GM12878 (cell line): ENCODE data around the gene SMIM22. TPM values are rescaled to one million over a fixed set of nuclear protein-coding genes. Genes with fewer than 3 reads are reported as not detected.

ENCODE experiments used
- ATAC-seq: fragments of 200-7000 bp; cut with Tn5 transposase; 3 replicates; pipeline ENCODE4 v1.9.1; 2020; ENCODE audit warnings: mild to moderate bottlenecking, moderate library complexity
- BruUV-seq: library from RNA; stranded (reverse); fragments of 400-500 nt; replicated peaks from 2 replicates; lab custom pipeline; 2021; lab: Mats Ljungman, UMichigan
- CTCF ChIA-PET: fragments of 300-600 bp; sonication (Branson Sonifier 250); formaldehyde crosslinking; extraction: SDS; loops from one replicate; lab custom pipeline; 2021; ENCODE audit warnings: inconsistent platforms; lab: Yijun Ruan, JAX
- POLR2A ChIA-PET: fragments of 350-600 bp; formaldehyde crosslinking; extraction: SDS; loops from one replicate; lab custom pipeline; 2021; ENCODE audit warnings: inconsistent platforms; lab: Charles Lee
- RAD21 ChIA-PET: fragments of 300-600 bp; sonication (Branson Sonifier 250); formaldehyde crosslinking; loops from one replicate; lab custom pipeline; 2023; ENCODE audit warnings: antibody characterized with exemption; ENCODE audit not compliant: unreplicated experiment; lab: Charles Lee
- SMC1A ChIA-PET: fragments of 300-600 bp; sonication (Branson Sonifier 250); formaldehyde crosslinking; loops from one replicate; lab custom pipeline; 2023; ENCODE audit not compliant: unreplicated experiment, uncharacterized antibody; lab: Charles Lee
- DNase-seq: peaks from one replicate; pipeline ENCODE4 v3.0.0-alpha.2; 2011; ENCODE audit warnings: low read depth, low spot score
- FAIRE-seq: peaks from 3 replicates; lab custom pipeline; 2011; peaks lifted over from hg19 to GRCh38; lab: Jason Lieb, UNC
- H2AFZ ChIP-seq: 2 replicates; pipeline ENCODE4 v1.6.0; 2011; ENCODE audit warnings: low read depth, low read length, control low read depth; ENCODE audit not compliant: control insufficient read depth
- H3K27ac ChIP-seq: 2 replicates; pipeline ENCODE4 v1.5.1; 2011; ENCODE audit warnings: control low read depth; ENCODE audit not compliant: control insufficient read depth, insufficient read depth
- H3K27me3 ChIP-seq, 2 experiments: replicated peaks in 1 of 2; 2 replicates each; pipeline versions ENCODE4 v1.6.0 to v1.6.1; 2011; ENCODE audit warnings: low read length in 1 of 2; ENCODE audit not compliant: control insufficient read depth in 2 of 2, insufficient read depth in 2 of 2
- H3K36me3 ChIP-seq, 2 experiments: 2 replicates each; pipeline ENCODE4 v1.5.1; 2011; ENCODE audit warnings: low read length in 1 of 2; ENCODE audit not compliant: control insufficient read depth in 2 of 2, insufficient read depth in 2 of 2
- H3K4me1 ChIP-seq: 2 replicates; pipeline ENCODE4 v1.6.1; 2011; ENCODE audit warnings: mild to moderate bottlenecking, low read length, moderate library complexity, mixed read lengths; ENCODE audit not compliant: control insufficient read depth, insufficient read depth
- H3K4me2 ChIP-seq: 2 replicates; pipeline ENCODE4 v1.6.0; 2011; ENCODE audit warnings: control low read depth; ENCODE audit not compliant: control insufficient read depth, insufficient read depth
- H3K4me3 ChIP-seq: fragments of 200-600 bp; sonication (generic); 2 replicates; pipeline ENCODE4 v1.5.1; 2016
- H3K79me2 ChIP-seq: 2 replicates; pipeline ENCODE4 v1.6.0; 2011; ENCODE audit warnings: low read length; ENCODE audit not compliant: control insufficient read depth, insufficient read depth
- H3K9ac ChIP-seq: 2 replicates; pipeline ENCODE4 v1.8.0; 2011; ENCODE audit warnings: low read length, control low read depth, mixed read lengths; ENCODE audit not compliant: control insufficient read depth, insufficient read depth
- H3K9me3 ChIP-seq: replicated peaks from 3 replicates; pipeline ENCODE4 v1.5.1; 2011; ENCODE audit warnings: mild to moderate bottlenecking, low read length; ENCODE audit not compliant: control insufficient read depth, insufficient read depth
- H4K20me1 ChIP-seq: 2 replicates; pipeline ENCODE4 v1.6.0; 2011; ENCODE audit not compliant: control insufficient read depth, insufficient read depth
- ASH2L ChIP-seq: fragments of 300-600, 200-600 bp; sonication (generic); IDR thresholded peaks from 2 replicates; pipeline ENCODE4 v1.6.1; 2017; ENCODE audit warnings: low read depth, mild to moderate bottlenecking, borderline replicate concordance
- CTCF ChIP-seq, 3 experiments: IDR thresholded peaks in 2 of 3; conservative IDR thresholded peaks in 1 of 3; 2 replicates each; pipeline ENCODE4 v1.5.1; 2011; ENCODE audit warnings: low read depth in 3 of 3, low read length in 3 of 3, mild to moderate bottlenecking in 3 of 3, control low read depth in 2 of 3, moderate library complexity in 2 of 3, inconsistent platforms in 1 of 3, mixed read lengths in 1 of 3; ENCODE audit not compliant: control insufficient read depth in 2 of 3, insufficient read depth in 1 of 3; ENCODE audit errors: extremely low read depth in 1 of 3
- EED ChIP-seq: sonication (generic); IDR thresholded peaks from 2 replicates; pipeline ENCODE4 v1.6.1; 2016; ENCODE audit warnings: antibody characterized with exemption, low read depth
- EGR1 ChIP-seq, 2 experiments: IDR thresholded peaks; 1 replicate in 1 of 2; 2 replicates in 1 of 2; pipeline ENCODE4 v1.6.1; 2011 to 2012; ENCODE audit warnings: low read depth in 2 of 2, low read length in 2 of 2, borderline replicate concordance in 1 of 2, mild to moderate bottlenecking in 1 of 2, moderate library complexity in 1 of 2
- HDAC2 ChIP-seq: fragments of 200-600 bp; sonication (generic); IDR thresholded peaks from 2 replicates; pipeline ENCODE4 v1.6.1; 2017
- IRF5 ChIP-seq: fragments of 450-650 bp; IDR thresholded peaks from 2 replicates; pipeline ENCODE4 v1.6.1; 2017; ENCODE audit warnings: borderline replicate concordance
- MYC ChIP-seq: IDR thresholded peaks from 2 replicates; pipeline ENCODE4 v1.6.1; 2011; ENCODE audit warnings: mild to moderate bottlenecking, low read length, moderate library complexity, inconsistent platforms; ENCODE audit not compliant: insufficient read depth, insufficient replicate concordance, insufficient read length, severe bottlenecking
- REST ChIP-seq: IDR thresholded peaks from 2 replicates; pipeline ENCODE4 v1.6.1; 2012; ENCODE audit warnings: mild to moderate bottlenecking, low read depth, low read length
- SIN3A ChIP-seq: IDR thresholded peaks from 2 replicates; pipeline ENCODE4 v1.6.1; 2012; ENCODE audit warnings: low read depth, low read length, improper control_type of control experiment
- USF2 ChIP-seq: IDR thresholded peaks from 2 replicates; pipeline ENCODE4 v1.6.1; 2011; ENCODE audit warnings: low read depth, low read length, improper control_type of control experiment, borderline replicate concordance
- ZNF592 ChIP-seq: fragments of 450-650 bp; IDR thresholded peaks from 2 replicates; pipeline ENCODE4 v1.6.1; 2017; ENCODE audit warnings: mild to moderate bottlenecking, moderate library complexity
- WGBS: methylation state at CpG from one replicate; pipeline ENCODE4 v1.1.6; 2016; ENCODE audit warnings: low lambda C conversion rate; ENCODE audit not compliant: insufficient replicate concordance, insufficient coverage; ENCODE audit errors: missing lambda C conversion rate; 5-methylcytosine and 5-hydroxymethylcytosine counted together
- in situ Hi-C: fragments of 300-500 bp; cut with MboI; formaldehyde crosslinking; loops from 9 replicates; pipeline ENCODE4 v1.14.3; 2018; ENCODE audit warnings: mixed read lengths
- intact Hi-C: fragments of 100-400 bp; cut with micrococcal nuclease; formaldehyde crosslinking; loops from one replicate; pipeline ENCODE4 v1.14.2; 2022; ENCODE audit not compliant: unreplicated experiment
- polyA plus RNA-seq, 11 experiments: library from polyadenylated mRNA; depleted of rRNA in 4 of 11; unstranded in 6 of 11; stranded (reverse) in 5 of 11; fragments of >200 nt; fragmentation: Nextera tagmentation in 4 of 11; fragmentation: Illumina TruSeq in 1 of 11; extraction: Ambion mirVana in 4 of 11; extraction: Trizol in 1 of 11; gene quantifications; 1 replicate in 1 of 11; 2 replicates in 10 of 11; pipeline versions ENCODE4 v1.2.1 to v1.2.3, GENCODE V29; 2011 to 2016; ENCODE audit warnings: inconsistent platforms in 2 of 11, missing spikeins in 2 of 11, low read depth in 1 of 11
- total RNA-seq, 4 experiments: library from RNA; depleted of rRNA in 3 of 4; stranded (reverse); fragments of >200 nt in 3 of 4; fragmentation: Illumina TruSeq in 1 of 4; extraction: Trizol in 1 of 4; gene quantifications; 2 replicates each; pipeline versions ENCODE4 v1.2.1 to v1.2.3, GENCODE V29; 2013 to 2021

SMIM22 gene
- total and polyA plus RNA-seq, 10 of the 15 experiments (the other 5 are each of a cell fraction or from before 2014, with no cell fraction given): 0.83 TPM; not detected in 9

DNA sequence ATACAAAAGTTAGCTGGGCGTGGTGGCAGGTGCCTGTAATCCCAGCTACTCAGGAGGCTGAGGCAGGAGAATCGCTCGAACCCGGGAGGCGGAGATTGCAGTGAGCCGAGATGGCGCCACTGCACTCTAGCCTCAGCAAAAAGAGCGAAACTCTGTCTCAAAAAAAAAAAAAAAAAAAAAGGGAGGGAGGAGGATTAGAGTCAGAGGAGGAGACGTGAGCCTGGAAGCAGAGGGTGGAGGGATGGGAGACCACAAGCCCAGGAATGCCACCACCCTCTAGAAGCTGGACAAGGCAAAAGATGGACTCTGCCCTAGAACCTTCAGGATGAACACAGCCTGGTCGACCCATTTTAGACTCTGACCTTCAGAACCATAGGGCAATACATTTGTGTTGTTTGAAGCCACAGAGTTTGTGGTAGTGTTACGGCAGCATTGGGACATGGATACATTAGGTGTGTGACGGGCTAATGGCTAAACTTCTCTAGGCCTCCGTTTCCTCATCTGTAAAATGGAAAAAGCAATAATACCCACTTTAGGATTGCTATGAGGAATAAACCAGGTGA is 2.1 kb upstream of the SMIM22 start:
- FAIRE-seq: no peak

More for the DNA sequence above, 2.1 kb upstream of the SMIM22 start:
- H3K4me2 ChIP-seq: no peak overlapping the region
- no peaks in the 10 kb centered on the region for H3K9me3 ChIP-seq
- no peaks in the 10 kb centered on the region for H3K27me3 ChIP-seq
- CTCF ChIA-PET: no interaction called here
- WGBS: 67% methylated on average over 11 of the region's 13 CpGs
- SMC1A ChIA-PET: no interaction called here
- ATAC-seq: no peak
- H3K36me3 ChIP-seq: no peaks in the 10 kb centered on the region
- no peak overlapping the region for H2AFZ ChIP-seq
- H4K20me1 ChIP-seq: no peaks in the 10 kb centered on the region
- DNase-seq: no peak
- H3K4me1 ChIP-seq: no peaks in the 10 kb centered on the region
- intact Hi-C loops: no loop called here
- H3K4me3 ChIP-seq: no peak overlapping the region
- no peak overlapping the region for H3K27ac ChIP-seq
- POLR2A ChIA-PET: no interaction called here
- in situ Hi-C loops: no loop called here
- RAD21 ChIA-PET: no interaction called here
- TF ChIP-seq REST (no peak), SIN3A (no peak), ZNF592 (no peak), IRF5 (no peak), EED (no peak), ASH2L (no peak), USF2 (no peak), EGR1 (IDR thresholded peaks at IDR 0.05; ENCODE audit: borderline replicate concordance in 1 of 2, low read depth in 2 of 2, low read length in 2 of 2) (no peak), MYC (no peak), HDAC2 (no peak), CTCF (IDR thresholded peaks at IDR 0.05 in 2 of 3, conservative IDR thresholded peaks at IDR 0.05 in 1 of 3; ENCODE audit: control insufficient read depth in 2 of 3, extremely low read depth in 1 of 3, insufficient read depth in 1 of 3, low read depth in 3 of 3, low read length in 3 of 3) (no peak)
- no peaks in the 10 kb centered on the region for H3K79me2 ChIP-seq
- H3K9ac ChIP-seq: no peak overlapping the region
- no TSS peak for BruUV-seq
